DMS53 (cell line): ENCODE data around the gene DHRS7B.
"Not testable (repeated sequence)": the region's sequence is repeated elsewhere in the genome, so short reads cannot be mapped to it uniquely, and the experiment has no call there.

Experiments used
- DNase-seq: peaks from one replicate; lab custom pipeline; 2025; lab: John Stamatoyannopoulos, UW

DHRS7B gene

DNA sequence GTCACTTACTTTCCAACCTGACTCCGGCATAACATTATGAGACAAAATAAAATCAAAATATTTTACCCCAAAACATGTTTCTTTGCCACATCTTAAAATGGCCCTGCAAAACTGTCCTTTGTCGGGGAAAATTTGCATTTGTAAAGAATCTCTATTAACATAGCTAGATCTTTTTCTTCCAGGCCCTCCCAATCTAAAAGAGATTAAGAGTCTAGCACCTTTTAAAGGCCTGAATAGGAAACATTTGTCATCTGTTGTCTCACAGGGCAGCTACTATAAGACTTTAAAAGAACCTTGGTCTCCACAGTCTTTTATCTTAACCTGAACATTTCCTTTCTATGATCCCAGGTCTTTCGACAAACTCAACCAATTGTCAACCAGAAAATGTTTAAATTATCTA is 18.1 kb upstream of the DHRS7B start:
- no peak for DNase-seq

DNA sequence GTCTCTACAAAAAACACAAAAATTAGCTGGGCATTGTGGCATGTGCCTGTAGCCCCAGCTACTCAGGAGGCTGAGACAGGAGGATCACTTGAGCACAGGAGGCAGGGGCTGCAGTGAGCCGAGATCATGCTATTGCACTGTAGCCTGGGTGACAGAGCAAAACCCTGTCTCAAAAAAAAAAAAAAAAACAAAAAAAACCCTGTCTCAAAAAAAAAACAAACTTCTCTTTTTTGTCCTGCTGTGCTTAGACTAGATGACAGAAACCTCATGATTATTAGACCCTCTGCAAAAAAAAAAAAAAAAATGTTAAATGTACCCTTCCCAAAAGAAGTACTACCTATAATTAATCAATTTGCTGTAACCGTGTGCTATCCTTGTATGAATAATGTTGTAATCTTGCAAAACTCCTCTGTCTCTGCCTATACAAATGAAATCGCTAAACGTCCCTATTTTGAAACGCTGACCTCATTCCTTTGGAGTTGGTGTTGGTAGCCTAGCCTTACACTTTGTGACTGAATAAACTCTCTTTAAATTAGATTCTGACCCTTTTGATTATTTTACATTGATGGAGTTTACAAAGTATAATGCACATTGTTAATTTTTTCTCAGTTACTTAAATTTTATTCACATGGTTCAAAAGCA is 13.6 kb upstream of the DHRS7B start:
- DNase-seq, result peak; percentile 19

DNA sequence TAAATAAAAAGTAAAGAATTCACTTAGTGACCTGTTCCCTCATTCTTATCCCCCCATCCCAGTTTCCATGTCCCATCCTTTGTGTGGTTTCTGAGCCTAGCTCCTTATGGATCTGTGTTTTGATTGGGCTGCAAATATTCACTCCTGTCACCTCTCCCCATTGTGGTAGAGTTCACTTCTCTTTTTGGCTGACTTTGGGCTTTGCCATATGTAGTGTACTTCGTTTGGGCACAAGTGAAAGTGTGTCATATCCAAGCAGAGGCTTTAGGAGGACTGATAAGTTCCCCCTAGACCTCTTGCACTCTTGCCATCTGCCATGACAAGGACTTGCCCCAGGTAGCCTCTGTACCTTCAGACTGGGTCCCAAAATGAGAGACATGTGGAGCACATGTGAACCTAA is 13.0 kb upstream of the DHRS7B start:
- DNase-seq, result no peak

DNA sequence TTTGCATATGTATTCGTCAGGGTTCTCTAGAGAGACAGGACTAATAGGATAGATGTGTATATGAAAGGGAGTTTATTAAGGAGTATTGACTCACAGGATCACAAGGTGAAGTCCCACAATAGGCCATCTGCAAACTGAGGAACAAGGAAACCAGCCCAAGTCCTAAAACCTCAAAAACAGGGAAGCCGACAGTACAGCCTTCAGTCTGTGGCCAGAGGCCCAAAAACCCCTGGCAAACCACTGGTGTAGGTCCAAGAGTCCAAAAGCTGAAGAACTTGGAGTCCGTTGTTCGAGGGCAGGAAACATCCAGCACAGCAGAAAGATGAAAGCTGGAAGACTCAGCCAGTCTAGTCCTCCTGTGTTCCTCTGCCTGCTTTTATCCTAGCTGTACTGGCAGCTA is 12.0 kb upstream of the DHRS7B start:
- DNase-seq, result not testable (repeated sequence)

DNA sequence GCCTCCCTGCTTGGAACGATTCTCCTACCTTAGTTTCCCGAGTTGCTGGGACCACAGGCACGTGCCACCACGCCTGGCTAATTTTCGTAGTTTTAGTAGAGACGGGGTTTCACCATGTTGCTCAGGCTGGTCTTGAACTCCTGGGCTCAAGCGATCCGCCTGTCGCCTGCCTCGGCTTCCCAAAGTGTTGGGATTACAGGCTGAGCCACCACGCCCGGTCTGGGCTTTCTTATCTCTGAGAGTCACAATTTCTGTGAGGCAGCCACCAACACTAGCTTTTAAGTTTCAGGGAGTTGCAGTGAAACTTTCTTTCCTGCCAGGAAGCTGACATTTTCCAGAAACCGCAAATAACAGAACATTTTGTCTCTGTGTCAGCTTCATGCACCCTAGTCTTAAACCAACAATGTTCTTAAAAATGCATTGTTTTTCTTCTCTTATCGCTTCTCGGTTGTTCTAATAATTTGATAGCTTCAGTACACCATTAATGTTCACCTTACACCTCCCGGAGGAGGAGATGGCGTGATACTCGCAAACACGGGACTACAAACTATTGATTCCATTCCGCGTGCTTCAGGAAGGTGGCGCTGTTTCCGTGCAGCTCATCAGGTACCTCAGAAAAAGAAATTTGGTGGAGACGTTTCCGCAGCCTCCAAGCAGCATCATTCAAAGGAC is 7.4 kb upstream of the DHRS7B start:
- peak; percentile 85 for DNase-seq

DNA sequence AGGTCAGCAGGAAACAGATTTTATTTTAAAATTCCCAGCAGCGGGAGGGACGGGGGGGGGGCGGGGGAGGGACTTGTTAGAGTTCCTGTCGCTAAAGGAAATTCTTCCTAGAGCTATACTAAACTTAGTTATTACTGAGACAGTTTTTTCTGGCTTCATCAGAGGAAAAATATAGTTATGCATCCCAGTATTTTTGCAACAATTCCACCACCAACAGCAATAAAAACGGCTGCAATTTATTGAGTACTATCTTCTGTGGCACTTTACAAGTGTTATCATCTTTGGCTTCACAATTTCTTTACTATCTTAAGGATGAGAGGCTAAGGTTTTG is 6.9 kb upstream of the DHRS7B start:
- no peak for DNase-seq

DNA sequence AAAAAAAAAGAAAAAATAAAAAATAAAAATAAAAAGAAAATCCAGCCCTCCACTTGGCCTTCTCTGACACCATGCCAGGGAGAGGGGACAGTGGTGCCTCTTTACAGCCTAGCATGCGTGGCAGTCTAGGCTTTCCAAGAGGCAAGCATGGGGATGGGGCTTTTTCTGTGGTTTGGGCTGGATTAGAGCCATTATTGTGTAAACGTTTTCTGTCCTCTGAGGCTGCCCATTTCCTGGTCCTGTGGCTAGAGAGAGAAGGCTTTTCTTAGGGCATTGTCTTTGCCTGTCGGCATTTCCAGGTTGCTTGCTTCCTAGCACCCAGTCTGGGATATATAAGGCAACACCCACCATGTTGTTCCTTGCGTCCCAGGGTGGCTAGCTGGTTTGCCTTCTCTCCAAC is 2.7 kb upstream of the DHRS7B start:
- DNase-seq, result peak; percentile 4

DNA sequence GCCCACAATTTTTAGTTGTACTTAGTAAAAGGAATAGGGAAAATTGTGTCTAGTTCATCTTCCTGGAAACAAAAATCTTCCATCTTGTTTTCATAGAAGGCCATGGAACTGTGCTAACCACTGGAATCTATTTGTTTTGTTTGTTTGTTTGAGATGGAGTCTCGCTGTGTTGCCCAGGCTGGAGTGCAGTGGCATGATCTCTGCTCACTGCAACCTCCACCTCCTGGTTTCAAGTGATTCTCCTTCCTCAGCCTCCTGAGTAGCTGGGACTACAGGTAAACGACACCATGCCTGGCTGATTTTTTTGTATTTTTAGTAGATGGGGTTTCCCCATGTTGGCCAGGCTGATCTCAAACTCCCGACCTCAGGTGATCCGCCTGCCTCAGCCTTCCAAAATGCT is 2.2 kb upstream of the DHRS7B start:
- not testable (repeated sequence) for DNase-seq

DNA sequence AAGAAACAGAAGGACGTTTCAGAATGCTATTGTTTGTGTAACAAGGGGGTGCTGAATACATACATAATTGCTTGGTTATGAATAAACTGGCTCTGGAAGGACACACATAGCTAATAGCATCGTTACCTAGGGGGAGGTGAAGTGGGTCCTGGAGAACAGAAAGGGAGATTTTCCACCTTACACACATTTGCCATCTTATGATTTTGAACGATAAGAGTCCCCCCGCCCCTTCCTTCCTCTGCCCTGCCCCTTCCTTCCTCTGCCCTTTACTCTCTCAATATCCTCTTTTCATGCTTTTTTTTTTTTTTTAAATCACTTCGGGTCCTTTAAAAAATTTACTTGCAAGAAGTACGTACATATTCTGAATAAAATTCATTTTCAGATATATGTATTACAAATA is 902 bp upstream of the DHRS7B start:
- DNase-seq, result peak; percentile 3

DNA sequence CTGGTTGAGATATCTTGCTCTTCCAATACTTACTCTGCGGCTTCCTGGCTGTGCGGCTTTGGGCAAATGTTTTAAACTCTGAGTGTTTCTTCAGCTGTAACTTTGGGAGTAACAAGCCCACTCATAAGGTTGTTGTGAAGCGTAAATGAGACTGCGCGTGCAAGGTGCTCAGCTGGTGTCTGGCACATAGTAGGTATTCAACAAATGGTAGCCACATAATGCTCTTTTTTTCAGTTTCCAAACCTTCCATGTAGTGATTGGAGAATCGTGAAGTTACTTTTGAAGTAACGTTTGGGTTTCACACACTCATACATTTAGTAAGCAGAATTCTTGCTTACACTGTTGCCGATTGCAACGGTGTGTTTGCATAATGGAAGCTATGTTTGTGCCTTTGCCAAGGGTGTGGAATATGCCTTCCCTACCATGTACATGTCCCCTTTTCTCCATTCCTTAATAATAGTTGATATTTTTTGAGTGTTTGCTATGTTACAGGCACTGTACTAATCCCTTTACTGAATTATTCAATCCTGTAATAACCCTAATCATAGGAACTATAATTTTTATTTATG is 829 bp downstream of the DHRS7B start:
- peak; percentile 30 for DNase-seq

DNA sequence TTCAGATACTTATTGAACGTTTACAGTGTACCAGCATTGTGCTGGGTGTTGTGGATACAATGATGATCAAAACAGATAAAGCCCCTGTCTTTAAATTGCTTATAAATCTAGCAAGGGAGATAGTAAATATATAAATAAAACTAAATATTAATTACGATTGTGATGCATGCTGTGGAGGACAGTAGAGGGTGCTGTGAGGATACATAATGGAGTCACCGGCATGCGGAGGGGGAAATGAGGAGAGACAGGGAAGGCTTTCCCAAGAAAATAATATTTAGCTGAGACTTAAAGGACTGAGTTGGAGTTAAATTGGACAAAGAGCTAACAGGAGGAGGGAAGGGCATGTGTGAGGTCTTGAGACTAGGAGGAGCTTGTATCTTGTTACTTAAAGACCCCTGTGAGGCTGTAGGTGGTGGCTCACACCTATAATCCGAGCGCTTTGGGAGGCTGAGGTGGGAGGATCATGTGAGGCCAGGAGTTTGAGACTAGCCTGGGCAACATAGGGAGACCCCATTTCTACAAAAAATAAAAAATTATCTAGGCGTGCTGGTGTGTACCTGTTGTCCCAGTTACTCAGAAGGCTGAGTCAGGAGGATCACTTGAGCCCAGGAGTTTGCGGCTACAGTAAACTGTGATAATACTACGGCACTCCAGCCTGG is 2.4 kb downstream of the DHRS7B start:
- peak; percentile 18 for DNase-seq

DNA sequence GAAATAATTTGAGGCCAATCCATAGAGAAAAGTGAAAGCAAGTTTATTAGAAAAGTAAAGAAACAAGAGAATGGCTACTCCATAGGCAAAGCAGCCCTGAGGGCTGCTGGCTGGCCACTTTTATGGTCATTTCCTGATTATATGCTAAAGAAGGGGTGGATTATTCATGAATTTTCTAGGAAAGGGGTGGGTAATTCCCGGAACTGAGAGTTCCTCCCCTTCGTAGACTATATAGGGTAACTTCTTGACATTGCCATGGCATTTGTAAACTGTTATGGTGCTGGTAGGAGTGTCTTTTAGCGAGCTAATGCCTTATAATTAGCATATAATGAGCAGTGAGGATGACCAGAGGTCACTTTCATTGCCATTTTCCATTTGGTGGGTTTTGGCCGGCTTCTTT is 4.4 kb downstream of the DHRS7B start:
- DNase-seq, result no peak

DNA sequence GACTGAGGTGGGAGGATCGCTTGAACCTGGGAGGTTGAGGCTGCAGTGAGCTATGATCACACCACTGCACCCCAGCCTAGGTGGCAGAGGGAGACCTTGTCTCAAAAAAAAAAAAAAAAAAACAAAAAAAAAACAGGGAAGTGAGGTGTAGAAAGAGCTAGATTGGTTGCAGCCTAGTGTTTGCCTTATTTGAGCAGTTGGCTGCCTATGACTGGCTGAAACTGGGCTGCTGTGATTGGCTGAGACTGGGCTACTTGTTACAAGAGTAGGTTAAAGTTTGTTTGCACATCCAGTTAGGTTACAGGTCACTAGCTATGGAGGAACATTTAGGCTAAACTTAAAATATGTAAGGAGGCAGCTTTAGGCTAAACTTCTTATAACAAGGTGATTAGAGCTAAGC is 5.7 kb downstream of the DHRS7B start:
- DNase-seq, result no peak

DNA sequence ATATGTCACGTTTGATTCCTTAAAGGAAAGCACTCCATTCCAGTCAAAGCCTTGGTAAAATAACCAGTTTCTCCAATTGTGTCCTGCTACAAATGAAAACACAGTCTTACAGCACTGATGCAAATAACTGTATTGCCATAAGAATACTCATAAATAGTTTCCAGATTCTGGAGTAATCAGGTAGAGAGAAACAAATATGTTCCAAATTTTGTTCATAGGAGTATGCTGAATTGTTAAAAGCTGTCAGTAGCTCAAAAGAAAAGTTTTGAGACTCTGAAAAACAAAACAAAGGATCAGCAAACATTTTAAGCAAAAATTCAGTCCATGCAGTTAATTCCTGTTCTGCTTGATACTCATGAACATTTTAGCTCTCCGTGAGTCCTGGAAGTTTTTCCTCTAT is 7.8 kb downstream of the DHRS7B start:
- DNase-seq, result peak; percentile 1

DNA sequence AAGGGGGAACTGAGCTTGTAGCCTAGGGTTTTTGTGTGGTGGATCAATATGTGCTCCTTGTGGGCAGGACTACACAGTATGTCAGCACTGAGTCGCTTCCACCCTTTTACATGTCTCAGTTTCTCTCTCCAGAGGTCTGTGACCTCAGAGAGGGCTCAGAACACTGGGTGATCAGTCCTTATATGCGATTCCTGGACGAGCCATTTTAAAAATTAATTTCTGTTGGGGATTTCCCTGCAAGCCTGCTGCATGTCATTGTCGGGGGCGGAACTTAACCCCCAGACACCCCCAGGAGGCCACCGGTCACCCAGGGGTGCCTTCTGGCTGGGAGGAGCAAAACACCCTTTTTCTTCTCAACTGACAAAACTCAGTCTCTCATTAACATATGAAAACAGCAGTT is 14.1 kb downstream of the DHRS7B start:
- DNase-seq, result no peak

DNA sequence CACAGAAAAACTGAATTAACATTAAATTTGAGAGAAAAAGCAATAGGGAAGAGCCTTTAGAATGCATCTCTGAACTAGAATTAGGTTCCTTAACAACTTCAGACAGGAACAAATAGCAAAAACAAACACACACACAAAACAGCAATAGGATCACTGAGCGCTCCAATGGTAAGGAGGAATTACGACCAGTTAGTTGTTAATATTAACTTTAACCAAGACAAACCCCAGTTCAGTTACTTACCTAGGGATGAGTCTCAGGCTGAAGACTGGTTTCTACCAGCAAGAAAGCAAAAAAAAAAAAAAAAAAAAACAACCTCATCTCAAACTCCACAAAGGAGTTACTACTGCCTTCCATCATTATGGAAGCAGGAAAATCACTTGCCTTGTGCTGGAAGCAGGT is 14.6 kb downstream of the DHRS7B start:
- no peak for DNase-seq

DNA sequence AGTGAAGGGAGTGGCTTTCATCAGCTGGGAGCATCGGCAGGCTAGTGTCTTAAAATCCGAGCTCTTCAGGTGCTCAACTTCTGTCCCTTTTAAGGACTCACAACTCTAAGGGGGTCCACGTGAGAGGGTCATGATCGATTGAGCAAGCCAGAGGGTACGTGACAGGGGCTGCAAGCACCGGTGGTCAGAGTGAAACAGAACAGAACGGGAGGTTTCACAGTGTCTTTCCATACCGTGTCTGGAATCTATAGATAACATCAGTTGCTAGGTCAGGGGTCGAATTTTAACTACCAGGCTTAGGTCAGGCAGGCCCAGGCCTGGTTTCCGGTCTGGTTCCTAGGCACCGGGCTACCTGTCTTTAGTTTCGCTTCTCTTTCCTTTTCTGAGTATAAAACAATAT is 15.3 kb downstream of the DHRS7B start:
- not testable (repeated sequence) for DNase-seq

DNA sequence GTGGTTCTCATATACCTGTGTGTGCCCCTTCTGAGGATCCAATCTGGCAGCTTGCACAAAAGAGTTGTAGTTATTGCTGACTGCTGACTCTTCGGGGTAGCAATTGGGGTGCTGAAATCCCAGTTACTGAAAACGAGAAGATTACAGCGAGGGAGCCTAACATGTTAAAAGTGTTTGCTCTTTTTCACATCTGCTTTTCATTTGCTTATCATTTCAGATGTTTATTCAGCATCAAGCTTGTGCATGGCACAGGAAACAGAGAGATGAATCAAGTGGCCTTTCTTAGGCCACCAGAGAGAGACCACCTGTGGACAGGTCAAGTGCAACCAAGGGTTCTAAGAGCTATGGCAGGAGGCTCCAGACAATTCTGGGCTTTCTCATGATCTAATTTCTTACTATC is 16.9 kb downstream of the DHRS7B start:
- DNase-seq, result no peak

DNA sequence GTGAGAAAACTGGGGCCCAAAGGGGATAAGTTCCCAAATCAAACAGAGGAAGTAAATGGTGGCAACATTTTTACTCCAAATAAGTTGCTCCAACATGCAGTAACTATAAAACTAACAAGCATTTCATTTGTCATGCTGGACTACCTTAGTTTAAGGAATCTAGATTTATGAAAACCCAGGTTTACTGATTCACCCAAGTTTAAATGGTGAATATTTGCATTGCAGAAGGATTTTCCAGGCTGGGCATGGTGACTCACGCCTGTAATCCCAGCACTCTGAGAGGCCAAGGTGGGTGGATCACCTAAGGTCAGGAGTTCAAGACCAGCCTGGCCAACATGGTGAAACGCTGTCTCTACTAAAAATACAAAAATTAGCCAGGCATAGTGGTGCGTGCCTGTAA is 17.5 kb downstream of the DHRS7B start:
- not testable (repeated sequence) for DNase-seq

DNA sequence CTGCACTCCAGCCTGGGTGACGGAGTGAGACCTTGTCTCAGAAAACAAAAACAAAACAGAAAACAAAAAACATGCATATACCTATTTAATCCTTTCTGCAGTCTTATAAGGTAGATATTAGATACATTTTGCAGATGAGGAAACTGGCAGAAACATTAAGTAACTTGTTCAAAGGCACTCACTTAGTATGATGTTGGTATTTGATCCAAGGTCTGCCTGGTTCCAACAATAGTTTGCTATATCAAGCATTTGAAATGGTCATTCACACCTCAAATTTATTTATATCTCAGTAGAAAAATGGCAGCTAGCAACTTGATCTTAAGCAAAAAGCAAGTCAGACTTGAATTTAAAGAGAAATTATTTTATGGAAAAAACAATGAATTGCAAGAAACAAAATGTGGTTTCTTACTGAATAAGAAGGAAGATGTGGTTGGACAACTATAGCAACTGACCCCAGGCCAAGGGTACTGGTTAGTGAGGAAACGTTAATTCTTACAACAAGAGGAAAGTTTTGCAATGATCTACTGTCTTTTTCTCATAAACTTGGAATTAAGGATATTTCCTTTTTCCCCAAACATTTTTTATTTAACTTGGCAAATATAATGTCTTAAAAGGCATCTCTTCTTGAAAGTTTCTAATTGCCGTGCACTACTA is 19.7 kb downstream of the DHRS7B start:
- no peak for DNase-seq

DNA sequence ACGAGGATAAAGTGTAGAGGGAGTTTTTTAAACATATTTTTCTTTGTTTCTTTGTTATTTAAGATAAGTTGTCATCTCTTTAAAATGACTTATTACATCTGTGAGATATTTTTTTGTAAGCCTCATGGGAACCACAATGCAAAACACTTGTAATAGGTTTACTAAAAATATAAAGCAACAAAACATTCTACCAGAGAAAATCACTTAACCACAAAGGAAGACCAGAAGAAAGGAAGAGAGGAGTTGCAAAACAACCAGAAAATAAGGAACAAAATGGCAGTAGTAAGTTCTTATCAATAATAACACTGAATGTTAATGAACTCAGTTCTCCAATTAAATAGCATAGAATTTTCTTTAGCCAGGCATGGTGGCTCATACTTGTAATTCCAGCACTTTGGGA is 22.9 kb downstream of the DHRS7B start:
- no peak for DNase-seq

DNA sequence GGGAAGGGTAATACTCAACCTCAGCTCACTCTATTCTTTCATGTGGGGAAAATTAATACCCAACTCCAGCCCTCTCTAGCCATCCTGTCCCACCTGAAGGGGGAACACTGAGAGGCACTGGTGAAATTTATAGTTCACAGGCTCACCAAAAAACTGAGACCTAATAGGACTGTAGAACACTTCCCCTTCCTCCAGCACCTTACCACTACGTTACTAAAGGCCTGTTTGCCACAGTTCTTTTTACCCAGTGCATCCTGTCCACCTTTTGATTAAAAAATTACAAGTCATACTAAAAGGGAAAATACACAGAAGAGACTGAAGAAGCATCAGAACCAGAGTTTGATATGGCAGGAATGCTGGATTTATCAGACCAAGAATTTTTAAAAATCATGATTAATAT is 26.0 kb downstream of the DHRS7B start:
- DNase-seq, result no peak
